HEK293 (cell line): Measurements from ENCODE around the gene DCLK3.

Experiments
- CTCF ChIA-PET: fragments of 350-600 bp; formaldehyde crosslinking; extraction: SDS; loops from one replicate; lab custom pipeline; 2021; ENCODE audit warnings: antibody characterized with exemption; lab: Yijun Ruan, JAX
- POLR2A ChIA-PET: fragments of 300-600 bp; formaldehyde crosslinking; extraction: SDS; loops from one replicate; lab custom pipeline; 2020; ENCODE audit warnings: antibody characterized with exemption, inconsistent platforms; lab: Yijun Ruan, JAX
- H3K27ac ChIP-seq: fragments of 200-500 bp; sonication (Bioruptor generic); 2 replicates; pipeline ENCODE4 v1.5.1; 2014; ENCODE audit warnings: low read depth, low read length, control low read depth, inconsistent platforms; ENCODE audit errors: extremely low read depth
- H3K36me3 ChIP-seq, 2 experiments: fragments of 200-500 bp in 1 of 2; sonication (Bioruptor generic) in 1 of 2; 1 replicate in 1 of 2; 2 replicates in 1 of 2; pipeline ENCODE4 v1.5.1; 2014 to 2017; ENCODE audit warnings: inconsistent platforms in 2 of 2, low read length in 2 of 2; ENCODE audit not compliant: control insufficient read depth in 2 of 2, insufficient read depth in 1 of 2
- H3K4me1 ChIP-seq: fragments of 200-500 bp; sonication (Bioruptor generic); 2 replicates; pipeline ENCODE4 v1.5.1; 2014; ENCODE audit warnings: mild to moderate bottlenecking, low read length, inconsistent platforms; ENCODE audit not compliant: control insufficient read depth, insufficient read depth
- H3K4me3 ChIP-seq: 2 replicates; pipeline ENCODE4 v1.5.1; 2011; ENCODE audit warnings: low read depth, mild to moderate bottlenecking, control low read depth, low read length, moderate library complexity
- H3K9me3 ChIP-seq: fragments of 200-500 bp; sonication (Bioruptor generic); 2 replicates; pipeline ENCODE4 v1.5.1; 2014; ENCODE audit warnings: low read depth, low read length, inconsistent platforms; ENCODE audit not compliant: control insufficient read depth, insufficient read depth
- BCL6B ChIP-seq: fragments of 450-650 bp; formaldehyde crosslinking; IDR thresholded peaks from 2 replicates; pipeline ENCODE4 v1.5.1; 2017; ENCODE audit warnings: missing biosample characterization, missing genetic modification characterization
- GLI4 ChIP-seq: fragments of 450-650 bp; formaldehyde crosslinking; IDR thresholded peaks from 2 replicates; pipeline ENCODE4 v1.5.1; 2016; ENCODE audit warnings: missing biosample characterization, missing genetic modification characterization
- GLIS2 ChIP-seq: fragments of 450-650 bp; formaldehyde crosslinking; IDR thresholded peaks from 2 replicates; pipeline ENCODE4 v1.5.1; 2016; ENCODE audit warnings: missing biosample characterization, missing genetic modification characterization
- KLF10 ChIP-seq: fragments of 450-650 bp; IDR thresholded peaks from 2 replicates; pipeline ENCODE4 v1.5.1; 2018; ENCODE audit warnings: missing biosample characterization, mild to moderate bottlenecking, missing genetic modification characterization
- PATZ1 ChIP-seq: fragments of 450-650 bp; formaldehyde crosslinking; IDR thresholded peaks from 2 replicates; pipeline ENCODE4 v1.5.1; 2016; ENCODE audit warnings: missing biosample characterization, missing genetic modification characterization
- PRDM1 ChIP-seq: fragments of 450-650 bp; formaldehyde crosslinking; IDR thresholded peaks from 2 replicates; pipeline ENCODE4; 2016; ENCODE audit warnings: missing biosample characterization, missing genetic modification characterization
- REST ChIP-seq: fragments of 450-650 bp; formaldehyde crosslinking; IDR thresholded peaks from 2 replicates; pipeline ENCODE4 v1.5.1; 2016; ENCODE audit warnings: missing biosample characterization, missing genetic modification characterization
- TRIM28 ChIP-seq: IDR thresholded peaks from 2 replicates; pipeline ENCODE4 v1.6.1; 2011; ENCODE audit warnings: low read length, control low read depth, borderline replicate concordance
- ZBTB17 ChIP-seq: fragments of 450-650 bp; formaldehyde crosslinking; IDR thresholded peaks from 2 replicates; pipeline ENCODE4 v1.5.1; 2016; ENCODE audit warnings: missing biosample characterization, missing genetic modification characterization
- ZBTB8A ChIP-seq: fragments of 450-650 bp; formaldehyde crosslinking; IDR thresholded peaks from 2 replicates; pipeline ENCODE4 v1.5.1; 2016; ENCODE audit warnings: missing biosample characterization, missing genetic modification characterization
- ZFP3 ChIP-seq: fragments of 450-650 bp; formaldehyde crosslinking; IDR thresholded peaks from 2 replicates; pipeline ENCODE4 v1.5.1; 2016; ENCODE audit warnings: low read depth, missing biosample characterization, missing genetic modification characterization
- ZFP41 ChIP-seq: fragments of 450-650 bp; formaldehyde crosslinking; IDR thresholded peaks from 2 replicates; pipeline ENCODE4 v1.5.1; 2016; ENCODE audit warnings: missing biosample characterization, missing genetic modification characterization, borderline replicate concordance
- ZNF114 ChIP-seq: fragments of 450-650 bp; formaldehyde crosslinking; IDR thresholded peaks from 2 replicates; pipeline ENCODE4 v1.5.0; 2017; ENCODE audit warnings: missing biosample characterization, missing genetic modification characterization
- ZNF530 ChIP-seq: fragments of 450-650 bp; formaldehyde crosslinking; IDR thresholded peaks from 2 replicates; pipeline ENCODE4 v1.5.1; 2016; ENCODE audit warnings: low read depth, missing biosample characterization, missing genetic modification characterization
- ZNF544 ChIP-seq: fragments of 450-650 bp; formaldehyde crosslinking; IDR thresholded peaks from 2 replicates; pipeline ENCODE4 v1.5.0; 2017; ENCODE audit warnings: missing biosample characterization, missing genetic modification characterization
- ZNF580 ChIP-seq: fragments of 450-650 bp; formaldehyde crosslinking; IDR thresholded peaks from 2 replicates; pipeline ENCODE4 v1.5.1; 2016; ENCODE audit warnings: missing biosample characterization, missing genetic modification characterization
- ZNF626 ChIP-seq: fragments of 450-650 bp; sonication (Bioruptor Pico); formaldehyde crosslinking; IDR thresholded peaks from 2 replicates; pipeline ENCODE4 v1.5.1; 2018; ENCODE audit warnings: missing biosample characterization, missing genetic modification characterization, inconsistent platforms
- ZNF707 ChIP-seq: fragments of 450-650 bp; formaldehyde crosslinking; IDR thresholded peaks from 2 replicates; pipeline ENCODE4 v1.5.1; 2016; ENCODE audit warnings: missing biosample characterization, missing genetic modification characterization
- TF ChIP-seq, protein P1 (sequence below): fragments of 450-650 bp; formaldehyde crosslinking; IDR thresholded peaks from 2 replicates; pipeline ENCODE4 v1.5.1; 2016; ENCODE audit warnings: missing biosample characterization, missing genetic modification characterization

DCLK3 gene

GRCh38 chr3:36769926-36770325, 5.6 kb upstream of the DCLK3 start (continued):
- TF ChIP-seq TRIM28 (no peak), ZBTB8A (tag by site-specific recombination) (no peak), ZNF544 (tag by site-specific recombination) (no peak), ZFP3 (tag by site-specific recombination) (no peak), BCL6B (tag by site-specific recombination) (no peak), PRDM1 (tag by site-specific recombination) (no peak)

DNA sequence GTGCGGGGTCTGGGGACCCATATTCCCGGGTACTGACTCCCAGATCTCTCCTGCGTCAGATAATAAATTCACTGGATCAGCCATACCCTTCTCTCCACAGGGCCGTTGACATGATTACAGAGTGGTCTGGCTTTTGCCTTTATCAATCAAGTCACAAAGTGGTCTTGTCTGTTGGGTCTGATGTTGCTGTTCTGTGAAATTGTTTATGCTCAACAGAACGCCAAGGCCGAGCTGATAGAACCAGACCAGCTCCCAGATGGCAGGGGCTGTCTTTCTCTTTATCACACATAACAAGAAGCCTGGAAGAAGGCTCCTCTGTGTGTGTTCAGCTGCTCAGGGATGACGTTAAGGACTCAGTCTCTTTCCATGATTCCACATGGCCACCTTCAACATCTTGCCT, 751 bp upstream of the DCLK3 start:
- Histone ChIP-seq H3K4me1 (no peaks in the 10 kb centered on the region), H3K27ac (no peak overlapping the region)
- TF ChIP-seq BCL6B (tag by site-specific recombination) (no peak), ZNF530 (tag by site-specific recombination) (no peak), ZNF114 (tag by site-specific recombination) (no peak), REST (tag by site-specific recombination) (no peak), ZFP41 (tag by site-specific recombination) (no peak), ZNF580 (tag by site-specific recombination) (no peak), GLI4 (tag by site-specific recombination) (no peak), ZNF707 (tag by site-specific recombination) (no peak), KLF10 (tag by site-specific recombination) (no peak), GLIS2 (no peak), ZBTB17 (tag by site-specific recombination) (no peak), PATZ1 (tag by site-specific recombination) (no peak), ZNF626 (no peak)
- TF ChIP-seq, protein P1, sequence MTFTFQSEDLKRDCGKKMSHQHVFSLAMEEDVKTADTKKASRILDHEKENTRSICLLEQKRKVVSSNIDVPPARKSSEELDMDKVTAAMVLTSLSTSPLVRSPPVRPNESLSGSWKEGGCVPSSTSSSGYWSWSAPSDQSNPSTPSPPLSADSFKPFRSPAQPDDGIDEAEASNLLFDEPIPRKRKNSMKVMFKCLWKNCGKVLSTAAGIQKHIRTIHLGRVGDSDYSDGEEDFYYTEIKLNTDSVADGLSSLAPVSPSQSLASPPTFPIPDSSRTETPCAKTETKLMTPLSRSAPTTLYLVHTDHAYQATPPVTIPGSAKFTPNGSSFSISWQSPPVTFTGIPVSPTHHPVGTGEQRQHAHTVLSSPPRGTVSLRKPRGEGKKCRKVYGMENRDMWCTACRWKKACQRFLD (tag by site-specific recombination): no peak
- TF ChIP-seq, all 188 proteins: peak for 0
- ChIA-PET POLR2A (no interaction called here), CTCF (no interaction called here)
- H3K4me3 ChIP-seq: no peak overlapping the region
- no peaks in the 10 kb centered on the region for H3K36me3 ChIP-seq
- no peaks in the 10 kb centered on the region for H3K9me3 ChIP-seq
